SK-N-SH (cell line): ENCODE measurements around the gene NPAS3.

Experiments used
- CTCF ChIP-seq: fragments of 200-600 bp; sonication (generic); IDR thresholded peaks from 2 replicates; pipeline ENCODE4 v1.6.1; 2017; ENCODE audit warnings: antibody characterized with exemption, mild to moderate bottlenecking, moderate library complexity
- MEF2A ChIP-seq: IDR thresholded peaks from 2 replicates; pipeline ENCODE4 v1.4.0; 2012; ENCODE audit warnings: low read depth, borderline replicate concordance
- NFIC ChIP-seq: IDR thresholded peaks from 2 replicates; pipeline ENCODE4 v1.4.0; 2012; ENCODE audit warnings: borderline replicate concordance
- RFX5 ChIP-seq: IDR thresholded peaks from 2 replicates; pipeline ENCODE4 v1.6.1; 2012; ENCODE audit warnings: mild to moderate bottlenecking, improper control_type of control experiment, low read length
- TCF12 ChIP-seq: IDR thresholded peaks from 2 replicates; pipeline ENCODE4 v1.4.0; 2012

- TF ChIP-seq CTCF = no peak
- TF ChIP-seq RFX5 = no peak
- no peak for TF ChIP-seq MEF2A
- no peak for TF ChIP-seq TCF12
- no peak for TF ChIP-seq NFIC
These were observed 224.4 kb downstream of the NPAS3 start for GRCh38 chr14:33163109-33163508.
